Measurements from ENCODE around the gene ACADS.

Gene ACADS

DNA sequence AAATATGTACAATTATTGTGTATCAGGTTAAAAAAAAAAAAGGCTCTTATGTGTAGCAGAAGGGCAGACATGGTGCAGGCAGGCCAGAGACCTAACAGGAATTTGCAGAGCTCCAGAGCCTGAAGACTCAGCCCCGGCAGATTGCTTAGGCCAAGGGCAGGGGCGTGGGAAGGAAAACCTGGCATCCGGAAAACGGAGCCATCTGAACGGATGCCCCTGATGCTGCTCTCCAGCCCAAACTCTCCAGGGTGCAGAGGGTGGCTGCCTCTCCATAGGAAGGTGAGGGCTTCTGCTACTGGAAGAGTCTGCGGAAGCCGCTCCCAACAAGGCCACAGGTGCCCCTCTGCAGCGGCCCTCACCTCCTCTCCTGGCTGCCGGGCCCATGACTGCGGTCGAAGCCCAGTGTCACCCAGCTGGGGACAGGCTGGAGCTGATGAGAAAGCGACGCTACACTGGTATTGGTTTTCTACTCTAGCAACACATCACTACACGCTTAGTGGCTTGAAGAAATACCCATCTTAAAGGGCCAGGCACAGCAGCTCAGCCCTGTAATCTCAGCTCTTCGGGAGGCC is 19.4 kb downstream of the ACADS start:
- Histone ChIP-seq H3K4me1 (ENCODE audit: insufficient read depth, low read length) (no peaks in the 10 kb centered on the region), H3K9ac (ENCODE audit: low read depth, low read length) (no peak overlapping the region), H3K36me3 (ENCODE audit: insufficient read depth, low read length) (no peaks in the 10 kb centered on the region), H3K9me3 (ENCODE audit: control insufficient read depth, insufficient read depth, low read length) (no peaks in the 10 kb centered on the region)

DNA sequence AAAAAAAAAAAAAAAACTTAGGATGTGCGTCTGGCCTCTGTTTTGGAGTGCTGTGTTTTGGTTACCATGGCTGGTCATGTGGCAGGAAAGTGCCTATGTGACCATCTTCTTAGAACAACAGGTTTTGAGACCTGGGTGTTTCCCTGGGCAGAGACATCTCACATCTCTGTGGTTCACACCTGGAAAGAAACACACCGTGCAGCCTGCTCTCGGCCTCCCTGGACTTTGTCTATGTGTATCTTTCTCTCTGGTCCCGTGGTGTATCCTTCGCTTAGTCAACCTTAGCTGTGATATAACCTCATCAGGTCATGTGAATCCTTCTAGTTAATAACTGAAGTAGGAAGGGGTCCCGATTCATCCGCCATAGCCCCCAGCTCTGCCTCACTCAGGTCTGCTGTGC is 22.6 kb downstream of the ACADS start:
- Histone ChIP-seq H3K9ac (ENCODE audit: low read depth, low read length) (no peak overlapping the region), H3K36me3 (ENCODE audit: insufficient read depth, low read length) (no peaks in the 10 kb centered on the region)

DNA sequence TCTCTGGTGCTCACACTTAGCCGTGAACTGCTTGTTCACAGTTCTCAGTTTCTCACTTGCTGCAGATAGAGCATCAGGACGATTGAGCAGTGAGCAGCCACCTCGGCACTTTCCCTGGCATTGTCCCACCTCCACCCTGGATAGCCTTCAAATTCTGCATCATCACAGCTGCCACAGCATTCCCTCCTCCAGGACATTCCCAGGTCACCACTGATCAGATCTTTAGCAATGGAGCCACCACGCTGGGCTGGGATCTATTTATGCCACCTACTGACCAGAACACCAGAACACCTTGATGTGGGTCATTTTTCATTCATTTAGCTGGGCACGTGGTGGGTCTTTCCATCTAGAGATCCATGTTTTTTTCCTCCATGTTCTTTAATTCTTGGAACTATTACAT is 23.6 kb downstream of the ACADS start:
- Histone ChIP-seq H3K9me3 (ENCODE audit: control insufficient read depth, insufficient read depth, low read length) (no peaks in the 10 kb centered on the region), H3K9ac (ENCODE audit: low read depth, low read length) (no peak overlapping the region), H3K36me3 (ENCODE audit: insufficient read depth, low read length) (no peaks in the 10 kb centered on the region), H3K4me1 (ENCODE audit: insufficient read depth, low read length) (no peaks in the 10 kb centered on the region)

More for the DNA sequence above, 22.6 kb downstream of the ACADS start:
- Histone ChIP-seq H3K9me3 (ENCODE audit: control insufficient read depth, insufficient read depth, low read length) (no peaks in the 10 kb centered on the region), H3K4me1 (ENCODE audit: insufficient read depth, low read length) (no peaks in the 10 kb centered on the region)

DNA sequence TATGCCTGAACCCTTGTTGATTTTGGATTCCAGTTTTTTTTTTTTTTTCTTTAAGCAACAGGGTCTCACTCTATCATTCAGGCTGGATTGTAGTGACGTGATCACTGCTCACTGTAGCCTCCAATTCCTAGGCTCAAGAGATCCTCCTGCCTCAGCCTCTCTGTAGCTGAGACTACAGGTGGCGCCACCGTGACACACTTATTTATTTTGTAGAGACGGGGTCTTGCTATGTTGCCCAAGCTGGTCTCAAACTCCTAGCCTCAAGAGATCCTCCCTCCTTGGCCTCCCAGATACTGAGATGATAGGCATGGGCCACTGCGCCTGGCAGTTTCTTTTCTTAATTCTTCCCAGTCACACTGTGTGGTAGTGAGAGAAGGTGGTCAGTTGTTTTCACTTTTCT is 25.2 kb downstream of the ACADS start:
- Histone ChIP-seq H3K4me1 (ENCODE audit: insufficient read depth, low read length) (no peaks in the 10 kb centered on the region), H3K9me3 (ENCODE audit: control insufficient read depth, insufficient read depth, low read length) (no peaks in the 10 kb centered on the region), H3K36me3 (ENCODE audit: insufficient read depth, low read length) (no peaks in the 10 kb centered on the region), H3K9ac (ENCODE audit: low read depth, low read length) (no peak overlapping the region)

DNA sequence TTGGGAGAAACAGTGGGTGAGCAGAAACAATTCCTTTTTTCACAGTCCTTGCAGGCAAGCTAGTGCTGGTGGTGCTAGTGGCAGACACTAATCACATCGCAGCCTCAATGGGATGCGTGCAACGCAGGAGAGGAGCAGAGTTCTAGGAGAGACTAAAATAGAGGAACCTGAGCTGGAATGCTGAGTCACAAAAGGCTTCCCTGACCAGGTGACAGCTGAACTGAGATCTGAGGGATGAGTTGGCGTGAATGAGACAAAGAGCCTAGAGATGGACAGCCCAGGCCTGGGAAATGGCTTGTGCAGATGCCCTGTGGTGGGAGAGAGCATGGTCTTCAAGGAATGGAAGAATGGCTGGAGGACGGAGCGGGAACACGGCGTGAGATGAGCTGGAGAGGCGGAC is 25.8 kb downstream of the ACADS start:
- Histone ChIP-seq H3K36me3 (ENCODE audit: insufficient read depth, low read length) (no peaks in the 10 kb centered on the region), H3K9ac (ENCODE audit: low read depth, low read length) (no peak overlapping the region), H3K9me3 (ENCODE audit: control insufficient read depth, insufficient read depth, low read length) (no peaks in the 10 kb centered on the region), H3K4me1 (ENCODE audit: insufficient read depth, low read length) (no peaks in the 10 kb centered on the region)

DNA sequence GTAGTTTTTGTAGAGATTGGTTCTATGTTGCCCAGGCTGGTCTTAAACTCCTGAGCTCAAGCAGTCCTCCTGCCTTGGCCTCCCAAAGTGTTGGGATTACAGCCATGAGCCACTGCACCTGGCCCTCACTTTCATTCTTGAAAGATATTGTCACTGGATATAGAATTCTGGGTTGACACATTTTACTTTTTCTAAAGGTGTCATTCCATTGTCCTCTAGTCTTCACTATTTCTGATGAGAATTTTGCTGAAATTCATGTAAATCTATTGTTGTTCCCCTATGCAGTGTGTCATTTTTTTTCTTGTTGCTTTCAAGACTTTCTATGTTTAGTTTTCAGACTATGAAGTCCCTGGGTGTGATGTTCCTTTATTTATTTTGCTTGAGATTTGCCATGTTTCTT is 29.2 kb downstream of the ACADS start:
- Histone ChIP-seq H3K4me1 (ENCODE audit: insufficient read depth, low read length) (0 out of 2 replicates have a peak, but pooled peaks cover 3% of the 10 kb centered on the region), H3K36me3 (ENCODE audit: insufficient read depth, low read length) (no peaks in the 10 kb centered on the region), H3K9ac (ENCODE audit: low read depth, low read length) (no peak overlapping the region), H3K9me3 (ENCODE audit: control insufficient read depth, insufficient read depth, low read length) (no peaks in the 10 kb centered on the region)

DNA sequence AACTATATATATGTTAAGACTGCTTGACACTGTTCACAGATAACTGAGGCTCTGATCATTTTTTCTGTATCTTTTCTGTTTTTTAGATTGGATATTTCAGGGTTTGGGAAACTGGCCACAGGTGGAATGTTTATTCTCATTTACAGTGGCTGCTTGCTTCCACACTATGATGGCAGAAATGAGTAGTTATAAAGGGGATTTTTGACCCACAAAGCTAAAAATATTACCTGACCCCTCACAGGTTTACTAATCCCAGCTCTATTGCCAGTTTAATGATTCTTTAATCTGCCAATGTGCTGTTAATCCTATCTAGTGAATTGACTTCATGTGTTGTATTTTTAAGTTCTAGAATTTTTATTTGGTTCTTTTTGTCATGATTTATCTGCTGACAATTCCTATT is 29.6 kb downstream of the ACADS start:
- Histone ChIP-seq H3K9me3 (ENCODE audit: control insufficient read depth, insufficient read depth, low read length) (no peaks in the 10 kb centered on the region), H3K9ac (ENCODE audit: low read depth, low read length) (no peak overlapping the region), H3K36me3 (ENCODE audit: insufficient read depth, low read length) (no peaks in the 10 kb centered on the region), H3K4me1 (ENCODE audit: insufficient read depth, low read length) (0 out of 2 replicates have a peak, but pooled peaks cover 3% of the 10 kb centered on the region)

DNA sequence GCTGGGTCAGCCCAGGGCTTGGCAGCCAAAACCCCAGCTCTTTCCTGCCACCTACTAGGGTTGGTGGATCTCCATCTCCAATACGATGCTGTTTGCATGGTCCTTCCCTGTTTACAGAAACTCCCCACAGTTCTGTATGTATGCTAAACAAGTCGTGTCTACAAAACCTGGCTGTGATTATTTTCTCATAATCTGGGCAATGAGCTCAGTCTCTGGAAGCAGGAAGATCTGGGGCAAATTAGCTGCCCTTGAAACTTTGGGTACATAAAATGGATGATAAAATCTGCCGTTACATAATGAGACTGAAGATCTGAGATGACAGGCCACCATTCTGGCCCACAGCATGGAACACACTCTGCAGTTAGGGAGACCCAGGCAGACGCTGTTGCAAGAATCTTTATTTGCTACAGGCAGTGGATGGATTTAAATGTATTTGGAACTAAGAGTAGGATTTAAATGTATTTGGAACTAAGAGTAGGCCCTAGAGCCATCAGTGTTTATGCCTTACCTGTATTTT is 31.7 kb downstream of the ACADS start:
- H3K9me3 ChIP-seq (ENCODE audit: control insufficient read depth, insufficient read depth, low read length): no peaks in the 10 kb centered on the region
- 0 out of 2 replicates have a peak, but pooled peaks cover 3% of the 10 kb centered on the region for H3K4me1 ChIP-seq (ENCODE audit: insufficient read depth, low read length)
- no peaks in the 10 kb centered on the region for H3K36me3 ChIP-seq (ENCODE audit: insufficient read depth, low read length)
- H3K9ac ChIP-seq (ENCODE audit: low read depth, low read length): no peak overlapping the region

DNA sequence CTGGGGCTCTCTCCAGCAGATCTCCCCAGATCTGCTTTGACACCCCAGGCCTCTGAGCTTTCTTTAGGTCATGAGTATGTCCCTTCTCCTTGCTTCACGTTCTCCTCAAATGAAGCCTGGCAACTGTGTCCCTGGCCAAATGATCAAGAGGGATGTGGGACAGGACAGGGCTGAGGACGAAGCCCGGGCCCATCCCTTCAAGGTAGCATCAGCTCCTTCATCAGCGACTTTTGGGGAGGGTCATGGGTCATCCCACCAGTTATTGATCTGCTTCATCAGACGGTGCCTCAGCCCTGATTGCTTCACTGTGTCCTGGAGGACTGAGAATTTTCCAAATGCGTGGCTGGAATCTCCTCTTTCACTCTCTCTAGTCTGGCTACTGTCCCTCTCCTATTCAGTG is 32.3 kb downstream of the ACADS start:
- H3K9ac ChIP-seq (ENCODE audit: low read depth, low read length): no peak overlapping the region
- H3K36me3 ChIP-seq (ENCODE audit: insufficient read depth, low read length): peaks cover 3% of the 10 kb centered on the region; the same call in 1 of the 2 replicates
- H3K9me3 ChIP-seq (ENCODE audit: control insufficient read depth, insufficient read depth, low read length): no peaks in the 10 kb centered on the region
- 0 out of 2 replicates have a peak, but pooled peaks cover 3% of the 10 kb centered on the region for H3K4me1 ChIP-seq (ENCODE audit: insufficient read depth, low read length)

DNA sequence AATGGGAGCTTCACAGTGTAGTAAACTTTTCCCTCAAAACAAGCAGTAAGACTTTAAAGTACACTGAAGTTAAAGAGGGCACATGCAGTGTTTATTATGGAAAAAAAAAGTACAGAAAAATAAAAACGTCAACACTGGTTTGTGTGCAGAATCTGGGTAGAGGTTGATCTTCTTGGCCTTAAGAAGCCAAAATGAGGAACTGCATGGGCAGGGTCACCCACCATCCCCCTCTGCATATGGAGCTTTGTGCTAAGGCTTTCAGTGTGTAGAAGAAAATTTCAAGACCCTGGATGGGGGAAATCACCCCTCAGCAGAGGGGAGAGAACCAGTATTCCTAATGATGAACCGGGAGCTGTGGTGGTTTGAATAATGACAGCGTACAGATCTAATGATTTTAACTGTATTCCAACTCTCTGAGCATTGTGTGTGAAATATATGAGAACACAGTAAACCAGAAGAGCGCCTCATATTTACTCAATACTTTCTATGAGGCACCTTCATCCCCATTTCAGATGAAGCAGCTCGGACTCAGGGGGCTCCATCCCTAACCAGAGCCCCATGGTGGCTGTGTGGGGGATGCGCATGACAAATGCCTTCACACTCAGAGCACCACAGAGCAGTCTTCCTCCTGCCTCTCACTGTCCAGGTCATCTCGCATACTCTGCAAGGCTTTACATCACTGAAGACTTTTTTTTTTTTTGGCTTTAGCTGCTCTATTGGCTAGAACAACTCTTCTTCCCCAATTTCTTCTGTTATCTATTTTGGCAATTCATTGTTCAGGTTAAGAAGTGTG is 33.4 kb downstream of the ACADS start:
- Histone ChIP-seq H3K9me3 (ENCODE audit: control insufficient read depth, insufficient read depth, low read length) (no peaks in the 10 kb centered on the region), H3K4me1 (ENCODE audit: insufficient read depth, low read length) (0 out of 2 replicates have a peak, but pooled peaks cover 3% of the 10 kb centered on the region), H3K9ac (ENCODE audit: low read depth, low read length) (no peak overlapping the region), H3K36me3 (ENCODE audit: insufficient read depth, low read length) (peaks cover 5% of the 10 kb centered on the region; the same call in 1 of the 2 replicates)

DNA sequence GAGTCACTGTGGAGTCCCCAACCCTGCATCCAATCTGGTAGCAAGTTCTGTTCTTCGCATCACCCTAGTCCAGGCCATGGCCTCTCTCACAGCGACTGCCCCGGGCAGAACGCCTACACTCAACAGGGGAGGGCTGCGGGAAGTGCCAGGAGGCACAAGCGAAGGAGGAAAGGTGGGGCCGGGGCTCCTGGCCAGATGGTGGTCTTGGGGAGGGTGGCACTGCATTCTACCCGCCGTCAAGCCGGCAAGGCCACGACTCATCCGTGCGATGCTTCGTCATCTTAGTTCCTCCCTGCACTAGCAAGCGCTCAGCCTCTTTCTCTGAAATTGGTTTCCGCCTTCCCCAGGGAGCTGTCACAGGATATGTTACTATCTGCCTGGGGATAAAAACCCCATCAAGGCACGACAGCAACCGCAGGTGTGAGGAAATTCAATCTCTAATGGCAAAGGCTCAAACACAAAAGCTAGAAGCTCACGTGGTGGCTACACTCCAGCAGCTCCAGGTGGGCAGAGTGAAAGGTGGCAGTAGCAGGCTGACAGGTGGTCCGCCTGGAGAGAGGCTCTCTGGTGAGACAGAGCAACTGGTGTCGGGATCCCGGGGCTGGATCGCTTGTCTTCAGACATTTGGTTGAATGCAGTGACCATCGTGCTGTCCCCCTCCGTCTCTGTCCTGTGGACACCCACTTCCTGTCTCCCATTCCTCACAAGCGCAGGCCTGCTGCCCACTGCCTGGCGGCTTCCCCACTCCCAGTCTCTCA is 34.1 kb downstream of the ACADS start:
- Histone ChIP-seq H3K9me3 (ENCODE audit: control insufficient read depth, insufficient read depth, low read length) (no peaks in the 10 kb centered on the region), H3K36me3 (ENCODE audit: insufficient read depth, low read length) (peaks cover 5% of the 10 kb centered on the region; the same call in 1 of the 2 replicates), H3K9ac (ENCODE audit: low read depth, low read length) (no peak overlapping the region), H3K4me1 (ENCODE audit: insufficient read depth, low read length) (0 out of 2 replicates have a peak, but pooled peaks cover 3% of the 10 kb centered on the region)

DNA sequence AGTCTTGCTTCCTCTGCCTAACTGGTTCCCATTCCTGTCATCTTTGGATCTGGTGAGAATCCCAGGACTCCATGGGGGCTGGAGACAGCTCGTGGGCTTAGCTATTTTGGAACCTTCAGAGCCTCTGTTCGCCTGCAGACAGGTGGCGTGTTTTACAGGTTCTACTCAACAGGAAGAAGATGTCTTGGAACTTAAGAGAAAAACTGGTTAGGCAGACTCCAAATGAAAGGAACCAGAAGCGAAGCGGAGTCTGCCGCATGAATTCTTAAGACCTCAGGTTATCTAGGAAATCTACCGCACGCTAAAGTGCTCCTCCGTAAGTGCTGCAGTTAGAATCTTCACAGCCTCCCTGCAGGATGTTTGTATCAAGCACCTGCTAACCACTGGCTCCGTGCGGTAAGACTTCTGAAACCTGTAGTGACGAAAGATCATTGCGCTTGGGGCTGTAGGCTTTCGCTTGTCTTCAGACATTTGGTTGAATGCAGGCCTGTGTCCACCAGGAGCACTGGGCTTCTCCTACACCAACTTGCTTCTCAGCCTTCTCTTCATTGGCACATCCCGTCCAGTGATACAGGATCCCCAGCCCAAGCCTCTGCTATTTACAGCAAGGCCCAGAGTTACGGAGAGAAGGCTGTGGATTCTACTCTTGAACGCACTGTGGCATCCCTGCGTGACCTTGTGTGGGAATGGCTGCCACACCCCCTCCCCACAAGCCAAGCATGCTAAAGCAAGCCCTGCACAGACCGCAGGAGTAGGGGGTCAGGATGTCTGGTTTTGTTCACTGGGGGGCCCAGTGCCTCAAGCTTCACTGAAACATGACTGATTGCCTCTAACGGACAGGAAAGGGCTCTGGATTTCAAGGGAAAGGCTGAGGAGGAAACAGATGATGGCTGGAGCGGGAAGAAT is 35.0 kb downstream of the ACADS start:
- H3K36me3 ChIP-seq (ENCODE audit: insufficient read depth, low read length): peaks cover 5% of the 10 kb centered on the region; the same call in 1 of the 2 replicates
- no peaks in the 10 kb centered on the region for H3K9me3 ChIP-seq (ENCODE audit: control insufficient read depth, insufficient read depth, low read length)
- H3K9ac ChIP-seq (ENCODE audit: low read depth, low read length): no peak overlapping the region
- H3K4me1 ChIP-seq (ENCODE audit: insufficient read depth, low read length): 0 out of 2 replicates have a peak, but pooled peaks cover 3% of the 10 kb centered on the region

DNA sequence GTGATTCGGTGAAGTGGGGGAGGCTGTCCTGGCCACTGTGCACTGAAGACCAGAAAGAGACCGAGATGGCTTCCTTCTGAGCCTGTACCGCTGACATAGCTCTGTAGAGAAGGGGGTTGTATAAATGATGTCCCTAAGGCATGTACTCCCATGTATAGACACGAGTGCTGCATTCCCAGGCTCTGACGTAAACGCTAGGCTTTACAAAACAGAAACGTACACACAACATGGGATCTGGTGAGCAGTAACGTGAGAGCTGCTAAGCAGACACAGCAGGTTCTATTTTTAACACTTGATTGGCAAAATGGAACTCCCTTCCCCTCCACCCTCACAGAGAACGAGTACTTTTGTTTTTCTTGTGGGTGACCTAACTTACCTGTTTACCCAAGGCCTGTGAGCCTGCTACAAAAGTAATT is 35.9 kb downstream of the ACADS start:
- H3K9ac ChIP-seq (ENCODE audit: low read depth, low read length): no peak overlapping the region
- H3K4me1 ChIP-seq (ENCODE audit: insufficient read depth, low read length): 0 out of 2 replicates have a peak, but pooled peaks cover 3% of the 10 kb centered on the region
- H3K36me3 ChIP-seq (ENCODE audit: insufficient read depth, low read length): peaks cover 7% of the 10 kb centered on the region
- no peaks in the 10 kb centered on the region for H3K9me3 ChIP-seq (ENCODE audit: control insufficient read depth, insufficient read depth, low read length)
